Neural progenitor cell (in vitro differentiated cells): Measurements from ENCODE around the gene IGFBP4.

Experiments
- EZH2 ChIP-seq: fragments of 200-600 bp; sonication (generic); IDR thresholded peaks from 2 replicates; pipeline ENCODE4 v1.6.1; 2017; ENCODE audit warnings: antibody characterized with exemption, mild to moderate bottlenecking, moderate library complexity
- EZH2phosphoT487 ChIP-seq: fragments of 200-600 bp; sonication (generic); IDR thresholded peaks from 2 replicates; pipeline ENCODE4 v1.6.1; 2017; ENCODE audit warnings: antibody characterized with exemption
- TF ChIP-seq, protein P1 (sequence below): fragments of 200-600 bp; sonication (generic); IDR thresholded peaks from 2 replicates; pipeline ENCODE4 v1.5.1; 2017; ENCODE audit warnings: antibody characterized with exemption, mild to moderate bottlenecking

DNA sequence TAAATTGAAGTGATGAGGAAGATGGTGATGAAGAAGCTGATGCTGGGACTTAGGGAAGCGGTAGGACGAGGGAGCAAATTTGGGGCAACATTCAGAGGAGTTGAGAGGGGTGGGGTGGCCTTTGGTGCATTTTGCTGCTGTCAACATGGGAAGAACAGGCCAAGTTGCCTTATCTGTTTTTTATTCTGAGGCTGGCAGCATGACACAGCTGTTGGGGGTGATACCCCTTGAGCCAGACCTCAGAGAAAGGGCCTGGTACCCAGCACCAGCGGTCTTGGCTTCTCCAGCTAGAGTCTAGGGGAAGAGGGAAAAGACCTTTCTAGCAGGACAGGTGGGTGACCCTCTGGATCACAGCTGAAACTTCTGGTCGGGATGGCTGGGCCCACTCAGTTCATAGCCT lies 4.6 kb downstream of the IGFBP4 start:
- TF ChIP-seq, protein P1, sequence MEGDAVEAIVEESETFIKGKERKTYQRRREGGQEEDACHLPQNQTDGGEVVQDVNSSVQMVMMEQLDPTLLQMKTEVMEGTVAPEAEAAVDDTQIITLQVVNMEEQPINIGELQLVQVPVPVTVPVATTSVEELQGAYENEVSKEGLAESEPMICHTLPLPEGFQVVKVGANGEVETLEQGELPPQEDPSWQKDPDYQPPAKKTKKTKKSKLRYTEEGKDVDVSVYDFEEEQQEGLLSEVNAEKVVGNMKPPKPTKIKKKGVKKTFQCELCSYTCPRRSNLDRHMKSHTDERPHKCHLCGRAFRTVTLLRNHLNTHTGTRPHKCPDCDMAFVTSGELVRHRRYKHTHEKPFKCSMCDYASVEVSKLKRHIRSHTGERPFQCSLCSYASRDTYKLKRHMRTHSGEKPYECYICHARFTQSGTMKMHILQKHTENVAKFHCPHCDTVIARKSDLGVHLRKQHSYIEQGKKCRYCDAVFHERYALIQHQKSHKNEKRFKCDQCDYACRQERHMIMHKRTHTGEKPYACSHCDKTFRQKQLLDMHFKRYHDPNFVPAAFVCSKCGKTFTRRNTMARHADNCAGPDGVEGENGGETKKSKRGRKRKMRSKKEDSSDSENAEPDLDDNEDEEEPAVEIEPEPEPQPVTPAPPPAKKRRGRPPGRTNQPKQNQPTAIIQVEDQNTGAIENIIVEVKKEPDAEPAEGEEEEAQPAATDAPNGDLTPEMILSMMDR: no peak
- TF ChIP-seq EZH2phosphoT487: no peak
- TF ChIP-seq EZH2: no peak
